HL-60 (cell line): ENCODE measurements around the gene AFAP1L1.
A peak's percentile ranks its signal among the peaks of the same experiment; 100 is the strongest.

Source experiments
- DNase-seq, 2 experiments: peaks; one replicate each; pipeline ENCODE4 v3.0.0-alpha.2; 2010 to 2020; ENCODE audit warnings: low read depth in 1 of 2, low spot score in 1 of 2
- H3K27ac ChIP-seq: fragments of 250-450 bp; sonication (Bioruptor Pico); replicated peaks from 2 replicates; pipeline ENCODE4 v1.5.1; 2020; ENCODE audit warnings: mild to moderate bottlenecking, moderate library complexity
- H3K27me3 ChIP-seq: fragments of 250-450 bp; sonication (Bioruptor Pico); 2 replicates; pipeline ENCODE4 v1.5.1; 2021; ENCODE audit warnings: mild to moderate bottlenecking, moderate library complexity; ENCODE audit not compliant: insufficient read depth, poor library complexity, severe bottlenecking
- H3K4me3 ChIP-seq: replicated peaks from 2 replicates; pipeline ENCODE4 v1.5.1; 2011; ENCODE audit warnings: mild to moderate bottlenecking, control low read depth, low read length; ENCODE audit not compliant: insufficient read depth
- GABPA ChIP-seq: IDR thresholded peaks from 2 replicates; pipeline ENCODE4 v1.6.1; 2012; ENCODE audit warnings: low read depth
- POLR2AphosphoS5 ChIP-seq: IDR thresholded peaks from 2 replicates; pipeline ENCODE4 v1.6.1; 2012; ENCODE audit warnings: low read depth
- REST ChIP-seq: IDR thresholded peaks from 2 replicates; pipeline ENCODE4 v1.6.1; 2012; ENCODE audit warnings: low read depth; ENCODE audit not compliant: insufficient replicate concordance
- SPI1 ChIP-seq: IDR thresholded peaks from 2 replicates; pipeline ENCODE4 v1.6.1; 2012; ENCODE audit warnings: low read depth, mild to moderate bottlenecking, borderline replicate concordance
- TF ChIP-seq, protein P1 (sequence below): IDR thresholded peaks from one replicate; pipeline ENCODE4 v1.5.1; 2011; ENCODE audit warnings: low read length, control low read depth, inconsistent platforms; ENCODE audit not compliant: insufficient read depth

The AFAP1L1 gene

GRCh38 chr5:149380466-149381121 is 108.9 kb downstream of the AFAP1L1 start:
- TF ChIP-seq, protein P1, sequence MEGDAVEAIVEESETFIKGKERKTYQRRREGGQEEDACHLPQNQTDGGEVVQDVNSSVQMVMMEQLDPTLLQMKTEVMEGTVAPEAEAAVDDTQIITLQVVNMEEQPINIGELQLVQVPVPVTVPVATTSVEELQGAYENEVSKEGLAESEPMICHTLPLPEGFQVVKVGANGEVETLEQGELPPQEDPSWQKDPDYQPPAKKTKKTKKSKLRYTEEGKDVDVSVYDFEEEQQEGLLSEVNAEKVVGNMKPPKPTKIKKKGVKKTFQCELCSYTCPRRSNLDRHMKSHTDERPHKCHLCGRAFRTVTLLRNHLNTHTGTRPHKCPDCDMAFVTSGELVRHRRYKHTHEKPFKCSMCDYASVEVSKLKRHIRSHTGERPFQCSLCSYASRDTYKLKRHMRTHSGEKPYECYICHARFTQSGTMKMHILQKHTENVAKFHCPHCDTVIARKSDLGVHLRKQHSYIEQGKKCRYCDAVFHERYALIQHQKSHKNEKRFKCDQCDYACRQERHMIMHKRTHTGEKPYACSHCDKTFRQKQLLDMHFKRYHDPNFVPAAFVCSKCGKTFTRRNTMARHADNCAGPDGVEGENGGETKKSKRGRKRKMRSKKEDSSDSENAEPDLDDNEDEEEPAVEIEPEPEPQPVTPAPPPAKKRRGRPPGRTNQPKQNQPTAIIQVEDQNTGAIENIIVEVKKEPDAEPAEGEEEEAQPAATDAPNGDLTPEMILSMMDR: no peak
- TF ChIP-seq SPI1: no peak
- TF ChIP-seq REST: no peak
- no peak for TF ChIP-seq GABPA
- TF ChIP-seq POLR2AphosphoS5: no peak
- H3K27ac ChIP-seq: no peak overlapping the region
- DNase-seq: no peak
- H3K27me3 ChIP-seq: no peaks in the 10 kb centered on the region
- no peak overlapping the region for H3K4me3 ChIP-seq

- Histone ChIP-seq H3K27me3 (no peaks in the 10 kb centered on the region), H3K4me3 (no peak overlapping the region), H3K27ac (no peak overlapping the region)
- no peak for DNase-seq
- TF ChIP-seq POLR2AphosphoS5: no peak
- TF ChIP-seq GABPA: no peak
- TF ChIP-seq REST: no peak
- TF ChIP-seq, protein P1: no peak
- no peak for TF ChIP-seq SPI1
Measured at GRCh38 chr5:149381261-149381985, 109.8 kb downstream of the AFAP1L1 start.

- DNase-seq: peak; percentile 47 to 69
- Histone ChIP-seq H3K27me3 (no peaks in the 10 kb centered on the region), H3K27ac (no peak overlapping the region), H3K4me3 (no peak overlapping the region)
- TF ChIP-seq, protein P1: peak; percentile 98
- TF ChIP-seq REST: no peak
Measured at GRCh38 chr5:149381986-149382338, 110.3 kb downstream of the AFAP1L1 start.
